LHCN-M2 (cell line): ENCODE data around the gene THBS1. TPM values are rescaled to one million over a fixed set of nuclear protein-coding genes. Genes with fewer than 3 reads are reported as not detected.
A peak's percentile ranks its signal among the peaks of the same experiment; 100 is the strongest.

Experiments
- DNase-seq: peaks from one replicate; pipeline ENCODE4 v3.0.0-alpha.2; 2012; ENCODE audit warnings: low read depth
- total RNA-seq: library from RNA; depleted of rRNA; stranded (reverse); fragments of >200 nt; gene quantifications from 2 replicates; pipeline ENCODE4 v1.2.3, GENCODE V29; 2014

Gene THBS1
- total RNA-seq, 1 experiment from 2014 or later, result 2,850 TPM

GRCh38 chr15:39573844-39574243, 7.0 kb upstream of the THBS1 start:
- no peak for DNase-seq

DNA sequence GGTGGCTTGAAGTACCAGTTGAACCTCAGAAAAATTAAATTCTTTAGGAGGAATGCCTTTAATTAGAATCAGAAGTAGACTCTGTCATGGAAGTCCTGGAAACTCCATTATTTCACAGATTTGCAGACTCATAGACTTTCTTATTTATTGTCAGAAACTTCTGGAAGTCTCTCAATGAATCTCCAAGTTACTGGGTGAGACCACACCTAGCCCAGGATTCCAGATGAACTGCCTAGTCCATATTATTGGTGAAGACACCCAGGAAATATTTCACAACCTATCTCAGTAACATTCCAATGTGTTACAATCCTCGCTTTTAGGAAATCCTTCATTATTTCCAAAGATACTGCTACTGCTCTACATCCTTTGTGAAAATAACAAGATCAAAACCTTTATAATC, 6.5 kb upstream of the THBS1 start:
- DNase-seq, result no peak

DNA sequence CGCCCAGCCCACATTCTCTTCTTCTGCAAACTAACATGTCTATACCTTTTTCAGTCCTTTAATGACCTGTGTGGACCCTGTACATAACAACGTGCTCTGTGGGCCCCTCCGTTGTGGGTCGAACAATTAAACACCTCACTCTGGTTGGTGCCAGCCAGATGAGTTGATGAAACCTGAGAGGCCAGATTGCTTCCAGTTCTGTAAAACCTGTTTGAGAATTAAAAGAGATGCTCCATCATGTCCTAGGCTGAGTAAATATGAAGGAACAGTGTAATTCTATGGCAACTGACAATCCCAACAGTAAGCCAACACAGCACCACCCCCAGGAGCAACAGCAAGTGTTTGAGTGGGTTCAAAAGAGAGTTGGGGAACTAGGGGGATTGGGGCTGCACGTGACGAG, 5.7 kb upstream of the THBS1 start:
- DNase-seq, result no peak

DNA sequence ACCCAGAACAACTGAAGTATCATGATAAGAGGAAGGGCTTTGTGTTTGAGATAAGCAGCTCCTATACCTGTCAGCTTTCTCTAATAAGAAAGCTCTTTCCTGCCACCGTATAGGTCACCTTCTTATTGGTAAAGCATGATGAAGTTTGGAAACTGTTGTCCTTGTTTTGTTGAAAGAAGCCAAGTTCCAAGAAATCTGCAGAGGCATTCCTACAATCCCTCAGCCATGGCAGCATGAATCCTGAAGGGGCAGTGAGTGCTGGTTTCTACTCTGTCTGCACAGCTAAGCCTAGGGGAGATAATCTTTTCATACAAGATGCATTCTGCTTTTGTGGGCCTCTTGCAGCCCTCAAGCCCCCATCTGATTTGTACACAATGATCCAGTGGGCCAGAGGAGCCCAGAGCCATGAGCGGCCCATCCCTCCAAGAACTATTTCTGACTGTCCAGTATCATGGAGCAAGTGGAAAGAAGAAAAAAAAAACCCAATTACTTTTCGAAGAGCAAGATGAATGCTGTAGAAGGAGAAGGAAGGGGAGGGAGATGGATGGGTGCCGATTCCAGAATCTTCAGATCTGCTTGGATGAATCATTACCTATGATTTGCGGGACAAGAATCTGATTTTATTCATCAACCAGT, 1.9 kb upstream of the THBS1 start:
- DNase-seq, result peak; percentile 64

DNA sequence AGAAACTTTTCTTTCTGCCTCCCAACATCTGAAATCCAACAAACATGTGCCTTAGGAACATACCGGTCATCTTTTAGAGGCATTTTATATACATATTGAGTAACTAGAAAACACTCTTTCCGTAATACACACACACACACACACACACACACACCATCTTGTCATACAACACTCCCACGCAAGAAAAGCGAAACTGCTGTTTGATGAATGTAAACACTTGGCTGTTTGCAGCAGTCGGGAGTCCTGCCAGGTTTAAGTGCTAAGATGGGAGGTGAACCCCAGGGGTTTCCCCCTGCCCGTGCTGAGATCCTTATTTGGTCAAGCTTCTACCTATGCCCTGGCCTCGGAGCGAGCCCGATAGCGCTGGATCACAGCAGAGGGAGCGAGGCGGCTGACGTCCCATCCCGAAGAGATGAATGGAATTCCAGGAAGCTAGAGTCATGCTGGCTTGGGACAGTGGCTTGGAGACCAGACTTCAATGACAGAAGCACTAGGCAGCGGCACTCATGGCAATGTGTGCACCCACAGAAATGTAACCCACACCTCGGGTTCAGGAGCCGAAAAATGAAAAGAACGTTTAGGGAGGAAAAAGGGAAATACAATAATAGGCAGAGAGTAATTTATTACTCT, 1.3 kb upstream of the THBS1 start:
- DNase-seq, result peak; percentile 91

DNA sequence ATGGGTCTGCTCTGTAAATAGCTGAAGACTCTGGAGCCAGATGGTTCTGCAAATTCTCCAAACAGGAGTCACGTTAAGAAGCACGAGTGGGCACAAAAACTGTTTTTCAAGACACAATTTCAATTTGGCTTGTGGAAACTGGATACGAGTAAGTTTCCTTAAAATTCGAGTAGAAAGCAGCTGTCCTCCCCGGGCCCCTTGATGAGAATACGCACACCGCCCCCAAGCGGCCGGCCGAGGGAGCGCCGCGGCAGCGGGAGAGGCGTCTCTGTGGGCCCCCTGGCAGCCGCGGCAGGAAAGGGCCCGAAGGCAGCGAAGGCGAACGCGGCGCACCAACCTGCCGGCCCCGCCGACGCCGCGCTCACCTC, 778 bp upstream of the THBS1 start:
- peak; percentile 96 for DNase-seq

DNA sequence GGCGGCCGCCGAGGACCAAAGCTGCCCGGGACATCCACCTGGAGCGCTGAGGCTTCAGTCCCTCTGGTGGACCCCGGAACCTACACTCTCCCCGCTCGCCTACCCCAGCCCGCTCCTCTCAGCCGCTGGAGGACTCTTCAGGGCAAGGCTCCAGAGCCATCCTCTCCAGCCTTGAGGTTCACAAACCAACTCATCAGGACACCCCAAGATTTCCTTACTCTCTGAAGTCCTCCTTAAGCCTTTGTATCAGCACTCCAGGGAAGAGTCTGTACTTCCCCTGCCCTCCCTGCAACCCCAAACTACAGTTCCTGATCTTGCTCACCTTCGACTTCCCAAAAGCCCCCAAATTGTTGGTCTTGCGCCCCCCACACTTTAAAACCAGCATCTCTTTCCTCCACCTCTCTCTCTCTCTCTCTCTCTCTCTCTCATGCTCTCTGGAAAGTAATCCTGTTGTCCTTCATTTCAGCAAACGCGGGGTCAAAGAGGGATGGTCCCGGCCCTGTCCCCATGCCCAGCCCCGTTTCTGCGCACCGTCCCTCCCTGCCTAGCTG, 438 bp downstream of the THBS1 start:
- DNase-seq, result no peak

GRCh38 chr15:39581793-39582285, 960 bp downstream of the THBS1 start:
- DNase-seq, result peak; percentile 83

DNA sequence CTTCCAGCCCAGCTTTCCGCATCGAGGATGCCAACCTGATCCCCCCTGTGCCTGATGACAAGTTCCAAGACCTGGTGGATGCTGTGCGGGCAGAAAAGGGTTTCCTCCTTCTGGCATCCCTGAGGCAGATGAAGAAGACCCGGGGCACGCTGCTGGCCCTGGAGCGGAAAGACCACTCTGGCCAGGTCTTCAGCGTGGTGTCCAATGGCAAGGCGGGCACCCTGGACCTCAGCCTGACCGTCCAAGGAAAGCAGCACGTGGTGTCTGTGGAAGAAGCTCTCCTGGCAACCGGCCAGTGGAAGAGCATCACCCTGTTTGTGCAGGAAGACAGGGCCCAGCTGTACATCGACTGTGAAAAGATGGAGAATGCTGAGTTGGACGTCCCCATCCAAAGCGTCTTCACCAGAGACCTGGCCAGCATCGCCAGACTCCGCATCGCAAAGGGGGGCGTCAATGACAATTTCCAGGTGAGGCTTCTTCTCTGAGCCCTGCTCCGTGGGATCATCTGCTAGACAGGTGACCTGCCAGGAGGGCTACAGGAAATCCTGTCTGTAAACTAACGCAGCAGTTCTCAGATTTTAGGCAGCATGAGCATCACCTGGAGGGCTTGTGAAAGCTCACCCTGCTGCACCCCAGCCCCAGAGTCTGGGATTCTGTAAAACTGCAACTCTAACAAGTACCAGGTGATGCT, 1.6 kb downstream of the THBS1 start:
- DNase-seq, result peak; percentile 85

DNA sequence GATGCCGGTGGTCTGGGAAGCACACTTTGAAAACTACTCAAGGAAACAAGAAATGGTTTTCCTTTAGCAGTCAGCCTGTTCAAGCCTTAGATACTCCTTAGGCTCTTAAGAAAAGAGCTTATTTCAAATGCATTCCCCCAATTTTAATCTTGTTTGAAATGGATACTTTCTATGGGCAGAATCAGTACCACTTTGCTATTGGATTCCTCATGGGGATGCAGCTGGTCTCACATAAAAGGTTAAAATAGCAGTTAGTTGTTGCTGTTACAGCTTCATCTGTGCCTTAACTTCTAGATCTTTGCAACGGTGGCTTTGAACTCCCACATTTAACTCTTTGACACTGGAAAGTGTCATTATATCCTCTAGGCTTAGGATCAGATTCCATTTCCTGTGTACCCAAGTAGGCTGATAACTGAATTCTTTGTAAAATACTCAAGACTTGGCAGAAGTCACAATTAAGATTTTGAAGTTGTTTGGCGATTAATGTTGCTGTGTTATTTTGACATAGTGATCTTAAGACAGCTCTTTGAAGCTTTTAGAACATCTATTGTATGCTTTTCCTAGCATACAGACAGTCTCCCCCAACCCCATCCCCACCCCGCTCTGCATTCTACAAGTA, 2.2 kb downstream of the THBS1 start:
- DNase-seq, result peak; percentile 63

DNA sequence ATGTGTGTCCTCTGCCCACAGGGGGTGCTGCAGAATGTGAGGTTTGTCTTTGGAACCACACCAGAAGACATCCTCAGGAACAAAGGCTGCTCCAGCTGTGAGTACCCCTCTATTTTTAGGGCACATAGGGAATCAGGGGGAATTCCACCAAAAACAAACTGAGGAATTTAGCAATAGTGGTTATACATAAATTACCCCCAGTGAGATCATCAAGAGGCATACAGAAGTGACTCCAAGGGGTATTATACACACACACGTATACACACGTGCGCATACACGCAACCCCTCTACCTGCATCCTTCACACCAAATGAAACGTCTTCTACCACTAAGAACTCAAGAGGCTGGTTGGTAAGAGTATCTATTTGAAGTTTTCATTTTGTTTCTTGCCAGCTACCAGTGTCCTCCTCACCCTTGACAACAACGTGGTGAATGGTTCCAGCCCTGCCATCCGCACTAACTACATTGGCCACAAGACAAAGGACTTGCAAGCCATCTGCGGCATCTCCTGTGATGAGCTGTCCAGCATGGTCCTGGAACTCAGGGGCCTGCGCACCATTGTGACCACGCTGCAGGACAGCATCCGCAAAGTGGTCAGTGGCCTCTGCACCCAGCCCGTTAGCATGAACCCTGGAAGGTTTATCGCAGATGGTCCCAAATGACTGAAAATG, 2.9 kb downstream of the THBS1 start:
- peak; percentile 86 for DNase-seq

DNA sequence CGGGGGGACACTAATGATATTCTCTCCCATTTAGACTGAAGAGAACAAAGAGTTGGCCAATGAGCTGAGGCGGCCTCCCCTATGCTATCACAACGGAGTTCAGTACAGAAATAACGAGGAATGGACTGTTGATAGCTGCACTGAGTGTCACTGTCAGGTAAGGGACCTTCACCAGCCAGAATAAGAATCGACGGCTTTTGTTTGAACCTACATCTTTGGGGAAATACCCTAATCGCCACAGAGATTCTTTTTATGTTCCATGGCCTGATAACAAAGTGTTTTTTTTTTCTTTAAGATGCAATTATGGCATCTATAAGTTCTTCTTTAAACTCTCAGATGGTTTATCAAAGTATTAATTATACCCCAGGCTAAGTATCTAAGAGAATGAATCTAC, 3.4 kb downstream of the THBS1 start:
- DNase-seq, result no peak

DNA sequence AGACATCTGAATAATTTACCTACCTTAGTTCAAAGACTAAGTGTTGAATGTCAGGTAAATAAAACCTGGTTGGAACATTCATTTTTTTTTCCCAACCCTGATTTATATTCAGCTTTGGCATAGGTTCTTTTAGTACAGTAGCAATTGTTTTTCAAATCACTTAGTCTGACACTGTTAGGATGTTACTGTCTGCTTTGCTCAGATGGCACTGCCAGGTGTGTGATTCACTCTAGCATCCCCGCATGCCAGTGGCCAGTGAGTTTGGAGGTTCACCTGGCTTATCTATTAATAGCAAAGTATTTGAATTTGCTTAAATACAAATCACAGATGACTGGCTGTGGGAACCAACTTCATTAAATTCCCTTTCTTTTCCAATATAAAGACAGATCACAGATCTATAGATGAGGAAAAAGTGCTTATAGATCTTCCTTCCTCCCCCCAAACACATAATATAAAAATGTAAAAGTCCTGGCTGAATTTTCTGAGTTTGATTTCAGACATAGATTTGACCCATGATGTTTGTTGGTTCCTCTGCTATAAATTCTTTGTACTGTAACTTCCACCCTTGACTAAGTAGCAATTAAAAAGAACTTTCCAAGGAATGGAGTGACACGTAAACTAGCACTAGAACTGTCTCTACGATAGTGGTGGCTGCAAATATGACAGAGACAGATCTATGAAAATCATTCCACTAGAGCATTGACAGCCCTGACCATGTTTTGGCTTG, 3.9 kb downstream of the THBS1 start:
- DNase-seq, result peak; percentile 43

- peak; percentile 60 for DNase-seq
Measured at GRCh38 chr15:39585389-39585841, 4.5 kb downstream of the THBS1 start.

- DNase-seq, result peak; percentile 47
Measured at GRCh38 chr15:39585871-39586301, 5.0 kb downstream of the THBS1 start.

GRCh38 chr15:39586387-39587095, 5.7 kb downstream of the THBS1 start:
- DNase-seq, result peak; percentile 82

DNA sequence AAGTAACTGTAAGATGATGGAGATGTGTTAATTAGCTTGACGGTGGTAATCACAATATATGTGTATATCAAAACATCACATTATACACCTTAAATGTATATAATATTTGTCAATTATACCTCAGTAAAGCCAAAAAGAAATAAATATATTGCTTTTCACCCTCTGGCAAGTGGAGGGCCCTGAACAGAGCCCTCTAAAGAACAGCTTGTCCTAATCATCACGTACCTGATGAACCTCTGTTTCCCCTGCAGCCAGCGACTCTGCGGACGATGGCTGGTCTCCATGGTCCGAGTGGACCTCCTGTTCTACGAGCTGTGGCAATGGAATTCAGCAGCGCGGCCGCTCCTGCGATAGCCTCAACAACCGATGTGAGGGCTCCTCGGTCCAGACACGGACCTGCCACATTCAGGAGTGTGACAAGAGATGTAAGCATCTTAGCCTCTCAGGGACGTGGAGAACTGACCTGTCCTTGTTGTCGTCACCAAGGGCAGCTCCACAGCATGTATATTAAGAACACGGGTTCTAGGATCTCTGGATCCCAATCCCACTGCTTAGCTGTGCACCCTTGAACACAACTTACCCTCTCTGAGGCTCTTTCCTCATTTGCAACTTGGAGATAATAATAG, 6.3 kb downstream of the THBS1 start:
- DNase-seq, result peak; percentile 62

DNA sequence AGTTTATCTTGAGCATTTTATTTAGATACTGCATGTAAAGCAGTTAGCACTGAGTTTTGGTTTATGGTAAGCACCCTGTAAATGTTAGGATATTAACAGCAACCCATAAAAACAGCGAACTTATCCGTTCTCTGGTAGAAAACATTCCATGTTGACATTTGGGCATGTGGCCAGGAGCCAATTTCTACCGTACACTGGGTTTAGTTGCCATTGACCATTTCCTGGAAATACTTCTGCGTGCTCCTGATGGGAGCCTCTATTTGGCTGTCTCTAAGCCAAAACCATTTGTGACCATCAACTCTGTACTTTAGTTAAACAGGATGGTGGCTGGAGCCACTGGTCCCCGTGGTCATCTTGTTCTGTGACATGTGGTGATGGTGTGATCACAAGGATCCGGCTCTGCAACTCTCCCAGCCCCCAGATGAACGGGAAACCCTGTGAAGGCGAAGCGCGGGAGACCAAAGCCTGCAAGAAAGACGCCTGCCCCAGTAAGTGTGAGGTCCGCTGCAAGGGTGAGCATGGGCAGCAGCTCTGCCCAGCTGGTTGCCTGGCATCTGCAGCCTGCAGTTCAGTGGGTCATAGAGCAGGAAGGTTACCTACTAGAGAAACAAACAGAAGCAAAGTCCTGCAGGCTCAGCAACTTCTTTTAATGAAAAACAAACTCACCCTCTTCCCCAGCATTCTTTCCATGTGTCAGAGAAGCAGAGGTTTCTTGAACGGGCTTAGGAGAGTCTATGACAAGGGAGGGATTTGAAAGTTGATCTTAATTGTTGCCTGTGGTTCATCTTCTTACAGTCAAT, 7.1 kb downstream of the THBS1 start:
- DNase-seq, result peak; percentile 64
